Activated gamma-delta T cell treated with Interleukin-2 at 50 U/mL for 16 hours (primary cell): ENCODE measurements around the gene KATNAL2.

ENCODE experiments used
- DNase-seq: peaks from one replicate; pipeline ENCODE4 v3.0.0-alpha.2; 2020

Gene KATNAL2

GRCh38 chr18:46917108-46917802 is at the start of gene KATNAL2, which contains the start of gene PIAS2:
Gene KATNAL2, plus strand, starts transcription at chr18:46917602. Its CDS starts 29,271 bp downstream, at chr18:46946873.
Gene PIAS2, minus strand, starts transcription at chr18:46917507. Its CDS starts 162 bp downstream, at chr18:46917345.
- peak; percentile 67 for DNase-seq

- DNase-seq = no peak
Observed at GRCh38 chr18:46868169-46868921, 49.1 kb upstream of the KATNAL2 start.

- no peak for DNase-seq
Observed at GRCh38 chr18:46877329-46877987, 39.9 kb upstream of the KATNAL2 start.

GRCh38 chr18:46883180-46883579 is 34.2 kb upstream of the KATNAL2 start:
- no peak for DNase-seq

GRCh38 chr18:46886893-46887292 is 30.5 kb upstream of the KATNAL2 start:
- DNase-seq = no peak

GRCh38 chr18:46888965-46889364 is 28.4 kb upstream of the KATNAL2 start:
- no peak for DNase-seq

GRCh38 chr18:46891742-46892214 is 25.6 kb upstream of the KATNAL2 start:
- DNase-seq = no peak

GRCh38 chr18:46892842-46893241 is 24.6 kb upstream of the KATNAL2 start:
- no peak for DNase-seq

- no peak for DNase-seq
Observed at GRCh38 chr18:46893360-46893759, 24.0 kb upstream of the KATNAL2 start.

- no peak for DNase-seq
Observed at GRCh38 chr18:46894124-46894523, 23.3 kb upstream of the KATNAL2 start.

GRCh38 chr18:46899274-46899948 is 18.0 kb upstream of the KATNAL2 start:
- DNase-seq = no peak

GRCh38 chr18:46903406-46903805 is 14.0 kb upstream of the KATNAL2 start:
- DNase-seq = no peak

- no peak for DNase-seq
Observed at GRCh38 chr18:46909497-46909896, 7.9 kb upstream of the KATNAL2 start.

GRCh38 chr18:46910856-46911255 is 6.5 kb upstream of the KATNAL2 start:
- no peak for DNase-seq

- no peak for DNase-seq
Observed at GRCh38 chr18:46915800-46916550, 1.4 kb upstream of the KATNAL2 start.

GRCh38 chr18:46916551-46917107 is 773 bp upstream of the KATNAL2 start:
- peak; percentile 41 for DNase-seq

GRCh38 chr18:46917803-46918600 is 600 bp downstream of the KATNAL2 start:
- DNase-seq = no peak

- no peak for DNase-seq
Observed at GRCh38 chr18:46920067-46920466, 2.7 kb downstream of the KATNAL2 start.

- no peak for DNase-seq
Observed at GRCh38 chr18:46920653-46921052, 3.3 kb downstream of the KATNAL2 start.

- DNase-seq = no peak
Observed at GRCh38 chr18:46939337-46939963, 22.0 kb downstream of the KATNAL2 start.
